Trophoblast cell (in vitro differentiated cells and primary cell): ENCODE data around the gene TNNT1.
A peak's percentile ranks its signal among the peaks of the same experiment; 100 is the strongest.

ENCODE experiments used
- DNase-seq, 2 donors: peaks; one replicate each; pipeline ENCODE4 v3.0.0-alpha.2; 2016
- H2AFZ ChIP-seq: 2 replicates; pipeline ENCODE4 v1.6.1; 2013; ENCODE audit warnings: low read length, moderate library complexity, mild to moderate bottlenecking; ENCODE audit not compliant: insufficient read depth, poor library complexity
- H2AK5ac ChIP-seq: 2 replicates; pipeline ENCODE4 v1.6.1; 2013; ENCODE audit warnings: mild to moderate bottlenecking, low read length
- H2BK120ac ChIP-seq: 2 replicates; pipeline ENCODE4 v1.6.1; 2013; ENCODE audit warnings: low read length, mild to moderate bottlenecking, moderate library complexity; ENCODE audit not compliant: insufficient read depth, poor library complexity
- H2BK12ac ChIP-seq: 2 replicates; pipeline ENCODE4 v1.6.1; 2013; ENCODE audit warnings: mild to moderate bottlenecking, low read length, moderate library complexity
- H2BK5ac ChIP-seq: 2 replicates; pipeline ENCODE4 v1.6.1; 2013; ENCODE audit warnings: low read length, low read depth, moderate library complexity, mild to moderate bottlenecking; ENCODE audit not compliant: poor library complexity
- H3K14ac ChIP-seq: 2 replicates; pipeline ENCODE4 v1.6.1; 2013; ENCODE audit warnings: mild to moderate bottlenecking, low read length
- H3K18ac ChIP-seq: 2 replicates; pipeline ENCODE4 v1.6.1; 2013; ENCODE audit warnings: mild to moderate bottlenecking, low read length
- H3K23ac ChIP-seq: 2 replicates; pipeline ENCODE4 v1.6.1; 2013; ENCODE audit warnings: low read length
- H3K27ac ChIP-seq: 2 replicates; pipeline ENCODE4 v1.5.1; 2013; ENCODE audit warnings: low read depth, mild to moderate bottlenecking, inconsistent platforms, low read length, moderate library complexity
- H3K27me3 ChIP-seq: 2 replicates; pipeline ENCODE4 v1.6.1; 2013; ENCODE audit warnings: inconsistent platforms, mild to moderate bottlenecking, low read length, moderate library complexity; ENCODE audit not compliant: insufficient read depth
- H3K36me3 ChIP-seq, 2 experiments: 1 replicate in 1 of 2; 2 replicates in 1 of 2; pipeline ENCODE4 v1.6.1; 2013; ENCODE audit warnings: low read length in 2 of 2, mild to moderate bottlenecking in 2 of 2, moderate library complexity in 1 of 2; ENCODE audit not compliant: insufficient read depth in 2 of 2, control insufficient read depth in 1 of 2
- H3K4ac ChIP-seq: 2 replicates; pipeline ENCODE4 v1.6.1; 2013; ENCODE audit warnings: low read depth, mild to moderate bottlenecking, low read length, moderate library complexity
- H3K4me1 ChIP-seq, 2 experiments: 1 replicate in 1 of 2; 2 replicates in 1 of 2; pipeline ENCODE4 v1.6.1; 2013; ENCODE audit warnings: low read length in 2 of 2, mild to moderate bottlenecking in 2 of 2, moderate library complexity in 1 of 2; ENCODE audit not compliant: insufficient read depth in 2 of 2, control insufficient read depth in 1 of 2
- H3K4me2 ChIP-seq: 2 replicates; pipeline ENCODE4 v1.6.1; 2013; ENCODE audit warnings: inconsistent platforms, mild to moderate bottlenecking, low read length, moderate library complexity
- H3K4me3 ChIP-seq: 2 replicates; pipeline ENCODE4 v1.5.1; 2013; ENCODE audit warnings: mild to moderate bottlenecking, low read depth, low read length, inconsistent platforms
- H3K79me1 ChIP-seq: one replicate; pipeline ENCODE4 v1.6.1; 2013; ENCODE audit warnings: low read length
- H3K79me2 ChIP-seq: 2 replicates; pipeline ENCODE4 v1.6.1; 2013; ENCODE audit warnings: low read length, mild to moderate bottlenecking; ENCODE audit not compliant: control insufficient read depth, insufficient read depth, poor library complexity
- H3K9ac ChIP-seq: 2 replicates; pipeline ENCODE4 v1.6.1; 2013; ENCODE audit warnings: mild to moderate bottlenecking, low read length
- H3K9me3 ChIP-seq: 2 replicates; pipeline ENCODE4 v1.6.1; 2013; ENCODE audit warnings: low read depth, mild to moderate bottlenecking, control low read depth, inconsistent platforms, low read length; ENCODE audit not compliant: insufficient read depth
- H4K12ac ChIP-seq: 2 replicates; pipeline ENCODE4 v1.6.1; 2013; ENCODE audit warnings: low read depth, mild to moderate bottlenecking, low read length, moderate library complexity
- H4K8ac ChIP-seq: 2 replicates; pipeline ENCODE4 v1.6.1; 2013; ENCODE audit warnings: low read depth, mild to moderate bottlenecking, low read length, moderate library complexity
- H4K91ac ChIP-seq: one replicate; pipeline ENCODE4 v1.6.1; 2013; ENCODE audit warnings: low read depth, mild to moderate bottlenecking, low read length, moderate library complexity
- WGBS: extraction: QIAGEN DNeasy Blood & Tissue Kit; methylation state at CpG from one replicate; pipeline ENCODE4 v1.1.7; 2013; ENCODE audit warnings: missing lambda C conversion rate; ENCODE audit not compliant: insufficient read length, insufficient coverage; ENCODE audit errors: extremely low coverage; 5-methylcytosine and 5-hydroxymethylcytosine counted together

Gene TNNT1

GRCh38 chr19:55147545-55148251 lies 1.3 kb downstream of the TNNT1 start:
- no peak overlapping the region for H3K27ac ChIP-seq
- no peak overlapping the region for H2AFZ ChIP-seq
- WGBS = no CpG with 5 or more reads among the region's 9 CpGs
- H3K79me2 ChIP-seq = no peaks in the 10 kb centered on the region
- H3K23ac ChIP-seq = no peak overlapping the region
- H3K9me3 ChIP-seq = no peaks in the 10 kb centered on the region
- peaks cover 2 to 9% of the 10 kb centered on the region in 2 experiments for H3K4me1 ChIP-seq
- H3K4ac ChIP-seq = no peak overlapping the region
- no peak overlapping the region for H2AK5ac ChIP-seq
- no peak overlapping the region for H3K18ac ChIP-seq
- no peaks in the 10 kb centered on the region for H3K79me1 ChIP-seq
- H4K8ac ChIP-seq = no peak overlapping the region
- no peak overlapping the region for H2BK120ac ChIP-seq
- H2BK5ac ChIP-seq = no peak overlapping the region
- no peak overlapping the region for H3K4me2 ChIP-seq
- H3K14ac ChIP-seq = no peak overlapping the region
- no peaks in the 10 kb centered on the region for H3K36me3 ChIP-seq
- DNase-seq = no peak
- no peak overlapping the region for H4K12ac ChIP-seq
- H3K4me3 ChIP-seq = no peak overlapping the region
- H4K91ac ChIP-seq = no peak overlapping the region
- H3K27me3 ChIP-seq = no peaks in the 10 kb centered on the region
- H2BK12ac ChIP-seq = no peak overlapping the region
- H3K9ac ChIP-seq = no peak overlapping the region

- Histone ChIP-seq H3K27me3 (no peaks in the 10 kb centered on the region), H3K9me3 (peaks cover under 1% of the 10 kb centered on the region), H4K91ac (no peak overlapping the region), H4K12ac (no peak overlapping the region), H3K9ac (no peak overlapping the region), H3K4me3 (no peak overlapping the region), H3K79me2 (no peaks in the 10 kb centered on the region), H2AK5ac (no peak overlapping the region), H2BK12ac (no peak overlapping the region), H2AFZ (peak overlapping the region; percentile 59), H3K23ac (no peak overlapping the region), H4K8ac (peak overlapping the region; percentile 53), H3K4ac (no peak overlapping the region), H2BK120ac (no peak overlapping the region), H2BK5ac (no peak overlapping the region), H3K14ac (no peak overlapping the region), H3K36me3 (no peaks in the 10 kb centered on the region), H3K4me1 (peaks cover 2 to 9% of the 10 kb centered on the region in 2 experiments), H3K18ac (no peak overlapping the region), H3K27ac (no peak overlapping the region), H3K4me2 (peak overlapping the region; percentile 18), H3K79me1 (no peaks in the 10 kb centered on the region)
- DNase-seq = no peak
- WGBS = no CpG with 5 or more reads among the region's 27 CpGs
Observed at GRCh38 chr19:55146705-55147273, 2.2 kb downstream of the TNNT1 start.

GRCh38 chr19:55146078-55146704 lies 2.8 kb downstream of the TNNT1 start:
- no peak overlapping the region for H2BK120ac ChIP-seq
- no CpG with 5 or more reads among the region's 41 CpGs for WGBS
- H3K9me3 ChIP-seq = peaks cover 1% of the 10 kb centered on the region
- no peak overlapping the region for H3K18ac ChIP-seq
- H3K9ac ChIP-seq = no peak overlapping the region
- no peak overlapping the region for H4K12ac ChIP-seq
- H4K91ac ChIP-seq = no peak overlapping the region
- no peak for DNase-seq
- H3K23ac ChIP-seq = no peak overlapping the region
- peak overlapping the region; percentile 59 for H2AFZ ChIP-seq
- H3K4me1 ChIP-seq = peaks cover 2 to 9% of the 10 kb centered on the region in 2 experiments
- H2BK5ac ChIP-seq = no peak overlapping the region
- no peak overlapping the region for H3K27ac ChIP-seq
- H4K8ac ChIP-seq = no peak overlapping the region
- H3K4me2 ChIP-seq = peak overlapping the region; percentile 18
- H3K4me3 ChIP-seq = no peak overlapping the region
- H3K36me3 ChIP-seq = no peaks in the 10 kb centered on the region
- no peak overlapping the region for H2BK12ac ChIP-seq
- no peak overlapping the region for H3K14ac ChIP-seq
- no peaks in the 10 kb centered on the region for H3K79me1 ChIP-seq
- H3K4ac ChIP-seq = no peak overlapping the region
- H3K27me3 ChIP-seq = no peaks in the 10 kb centered on the region
- H3K79me2 ChIP-seq = no peaks in the 10 kb centered on the region
- H2AK5ac ChIP-seq = no peak overlapping the region

- no peak overlapping the region for H4K91ac ChIP-seq
- H3K4me1 ChIP-seq = peaks cover 2 to 9% of the 10 kb centered on the region in 2 experiments
- no peak overlapping the region for H2AFZ ChIP-seq
- no peak overlapping the region for H2AK5ac ChIP-seq
- WGBS = no CpG with 5 or more reads among the region's 3 CpGs
- no peak overlapping the region for H4K12ac ChIP-seq
- H3K9me3 ChIP-seq = peaks cover 1% of the 10 kb centered on the region
- H2BK12ac ChIP-seq = no peak overlapping the region
- no peak overlapping the region for H3K18ac ChIP-seq
- no peak overlapping the region for H4K8ac ChIP-seq
- H3K14ac ChIP-seq = no peak overlapping the region
- no peaks in the 10 kb centered on the region for H3K79me1 ChIP-seq
- H3K9ac ChIP-seq = no peak overlapping the region
- no peak overlapping the region for H2BK120ac ChIP-seq
- no peak overlapping the region for H3K4me2 ChIP-seq
- no peak for DNase-seq
- H3K79me2 ChIP-seq = no peaks in the 10 kb centered on the region
- H3K36me3 ChIP-seq = no peaks in the 10 kb centered on the region
- no peaks in the 10 kb centered on the region for H3K27me3 ChIP-seq
- no peak overlapping the region for H3K4ac ChIP-seq
- no peak overlapping the region for H2BK5ac ChIP-seq
- H3K27ac ChIP-seq = no peak overlapping the region
- no peak overlapping the region for H3K4me3 ChIP-seq
- no peak overlapping the region for H3K23ac ChIP-seq
Observed at GRCh38 chr19:55145232-55145631, 3.8 kb downstream of the TNNT1 start.
